ENCODE data around the gene COPZ1. TPM values are rescaled to one million over a fixed set of nuclear protein-coding genes. Genes with fewer than 3 reads are reported as not detected.

The COPZ1 gene
- total RNA-seq, 1 donor from 2014 or later = 160 TPM

DNA sequence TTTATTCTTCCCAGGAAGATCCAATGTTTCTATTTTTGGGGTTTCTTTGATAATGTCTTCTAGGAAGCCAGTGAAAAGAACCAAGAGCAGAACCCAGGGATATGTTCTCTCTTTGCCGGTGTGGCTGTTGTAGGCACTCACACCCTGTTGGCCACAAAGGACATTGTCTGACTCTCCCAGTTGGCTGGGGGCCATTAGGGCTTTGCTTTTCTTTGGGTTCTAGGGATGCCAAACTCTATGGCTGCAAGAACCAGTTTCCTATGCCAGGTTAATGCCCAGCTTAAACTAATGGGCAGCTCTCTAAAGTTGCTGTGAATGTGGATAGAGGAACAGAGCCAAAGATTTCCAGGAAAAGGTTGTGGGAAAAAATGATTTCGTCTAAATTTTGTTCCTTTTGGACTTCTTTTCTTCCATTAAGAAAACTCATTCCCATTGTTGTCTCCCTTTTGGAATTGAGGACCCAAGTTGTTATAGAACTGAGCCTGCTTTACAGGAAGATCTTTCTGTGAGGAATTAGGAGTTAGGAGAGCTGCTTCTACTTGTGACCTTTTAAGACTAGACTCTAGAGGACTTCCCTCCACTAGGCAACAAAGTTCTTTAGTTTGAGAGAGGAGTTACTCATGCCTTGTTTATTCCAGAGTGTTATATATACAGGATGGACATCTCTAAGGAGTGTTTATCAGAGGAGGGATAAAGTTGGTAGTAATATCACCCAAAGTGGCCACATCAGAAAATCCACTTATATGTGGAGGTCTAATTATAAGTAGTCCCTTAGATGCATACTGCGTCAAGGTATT lies 13.1 kb downstream of the COPZ1 start:
- peak overlapping the region; percentile 21 for H3K27ac Mint-ChIP-seq (ENCODE audit: unreplicated experiment)
- no peak for DNase-seq (ENCODE audit: low read depth, low spot score)
- peaks cover 12% of the 10 kb centered on the region for H3K36me3 Mint-ChIP-seq (ENCODE audit: low read depth)
- H3K27me3 Mint-ChIP-seq (ENCODE audit: low read depth) = no peaks in the 10 kb centered on the region
- no peak for TF ChIP-seq CTCF (conservative IDR thresholded peaks at IDR 0.05)
- H3K9me3 Mint-ChIP-seq = no peaks in the 10 kb centered on the region
- peaks cover 62% of the 10 kb centered on the region for H3K4me1 Mint-ChIP-seq
- H3K4me3 Mint-ChIP-seq = peak overlapping the region; percentile 13

- H3K36me3 Mint-ChIP-seq (ENCODE audit: low read depth) = peaks cover 17% of the 10 kb centered on the region
- H3K9me3 Mint-ChIP-seq = no peaks in the 10 kb centered on the region
- no peak for DNase-seq (ENCODE audit: low read depth, low spot score)
- TF ChIP-seq CTCF (conservative IDR thresholded peaks at IDR 0.05) = no peak
- no peak overlapping the region for H3K27ac Mint-ChIP-seq (ENCODE audit: unreplicated experiment)
- H3K27me3 Mint-ChIP-seq (ENCODE audit: low read depth) = no peaks in the 10 kb centered on the region
- peaks cover 61% of the 10 kb centered on the region for H3K4me1 Mint-ChIP-seq
- H3K4me3 Mint-ChIP-seq = no peak overlapping the region
These were observed 13.9 kb downstream of the COPZ1 start for GRCh38 chr12:54338698-54339296.

GRCh38 chr12:54340846-54341245 lies 15.9 kb downstream of the COPZ1 start:
- no peak overlapping the region for H3K4me3 Mint-ChIP-seq
- peaks cover 59% of the 10 kb centered on the region for H3K4me1 Mint-ChIP-seq
- no peak for DNase-seq (ENCODE audit: low read depth, low spot score)
- TF ChIP-seq CTCF (conservative IDR thresholded peaks at IDR 0.05) = no peak
- peaks cover 19% of the 10 kb centered on the region for H3K36me3 Mint-ChIP-seq (ENCODE audit: low read depth)
- H3K27ac Mint-ChIP-seq (ENCODE audit: unreplicated experiment) = peak overlapping the region; percentile 15
- H3K9me3 Mint-ChIP-seq = no peaks in the 10 kb centered on the region
- H3K27me3 Mint-ChIP-seq (ENCODE audit: low read depth) = no peaks in the 10 kb centered on the region

- H3K27ac Mint-ChIP-seq (ENCODE audit: unreplicated experiment) = peak overlapping the region; percentile 90
- TF ChIP-seq CTCF (conservative IDR thresholded peaks at IDR 0.05) = no peak
- no peaks in the 10 kb centered on the region for H3K27me3 Mint-ChIP-seq (ENCODE audit: low read depth)
- no peak for DNase-seq (ENCODE audit: low read depth, low spot score)
- H3K9me3 Mint-ChIP-seq = no peaks in the 10 kb centered on the region
- peak overlapping the region; percentile 46 for H3K4me3 Mint-ChIP-seq
- peaks cover 53% of the 10 kb centered on the region for H3K4me1 Mint-ChIP-seq
- peaks cover 19% of the 10 kb centered on the region for H3K36me3 Mint-ChIP-seq (ENCODE audit: low read depth)
These were observed 16.7 kb downstream of the COPZ1 start for GRCh38 chr12:54341378-54342300.

GRCh38 chr12:54349036-54349435 lies 24.1 kb downstream of the COPZ1 start:
- H3K27me3 Mint-ChIP-seq (ENCODE audit: low read depth) = no peaks in the 10 kb centered on the region
- no peak overlapping the region for H3K4me3 Mint-ChIP-seq
- peaks cover 51% of the 10 kb centered on the region for H3K4me1 Mint-ChIP-seq
- H3K27ac Mint-ChIP-seq (ENCODE audit: unreplicated experiment) = peak overlapping the region; percentile 36
- no peak for DNase-seq (ENCODE audit: low read depth, low spot score)
- TF ChIP-seq CTCF (conservative IDR thresholded peaks at IDR 0.05) = no peak
- H3K36me3 Mint-ChIP-seq (ENCODE audit: low read depth) = peaks cover 22% of the 10 kb centered on the region
- no peaks in the 10 kb centered on the region for H3K9me3 Mint-ChIP-seq
